Central memory CD8-positive, alpha-beta T cell (primary cell): ENCODE data around the gene C22orf15.
A peak's percentile ranks its signal among the peaks of the same experiment; 100 is the strongest.

Experiments used
- ATAC-seq: fragments of 150-1000 bp; cut with Tn5 transposase; replicated peaks from 2 replicates; pipeline ENCODE4 v1.10.0; 2022; ENCODE audit warnings: mild to moderate bottlenecking, moderate FRiP score, moderate number of reproducible peaks; ENCODE audit not compliant: poor library complexity, severe bottlenecking; ENCODE audit errors: extremely low read depth
- DNase-seq, 2 donors: peaks; one replicate each; pipeline ENCODE4 v3.0.0; 2021; ENCODE audit warnings: low spot score in 2 of 2
- H3K27ac Mint-ChIP-seq: one replicate; pipeline ENCODE4 v1.8.0; 2022; ENCODE audit warnings: low read depth, mild to moderate bottlenecking, moderate library complexity, mixed read lengths
- H3K27me3 Mint-ChIP-seq: one replicate; pipeline ENCODE4 v1.8.0; 2022; ENCODE audit warnings: mixed read lengths
- H3K36me3 Mint-ChIP-seq: one replicate; pipeline ENCODE4 v1.8.0; 2022; ENCODE audit warnings: mild to moderate bottlenecking, moderate library complexity, mixed read lengths; ENCODE audit not compliant: insufficient read depth
- H3K4me1 Mint-ChIP-seq: one replicate; pipeline ENCODE4 v1.8.0; 2022; ENCODE audit warnings: mixed read lengths
- H3K4me3 Mint-ChIP-seq: one replicate; pipeline ENCODE4 v1.8.0; 2022; ENCODE audit warnings: mild to moderate bottlenecking, moderate library complexity, mixed read lengths
- H3K9me3 Mint-ChIP-seq: one replicate; pipeline ENCODE4 v1.8.0; 2022; ENCODE audit warnings: mixed read lengths

C22orf15 gene

GRCh38 chr22:23769321-23769965, 6.7 kb downstream of the C22orf15 start:
- no peaks in the 10 kb centered on the region for H3K27me3 Mint-ChIP-seq
- H3K27ac Mint-ChIP-seq: no peak overlapping the region
- H3K9me3 Mint-ChIP-seq: no peaks in the 10 kb centered on the region
- no peak for DNase-seq
- peaks cover 19% of the 10 kb centered on the region for H3K4me1 Mint-ChIP-seq
- ATAC-seq: no peak
- H3K4me3 Mint-ChIP-seq: peak overlapping the region; percentile 81
- peaks cover 6% of the 10 kb centered on the region for H3K36me3 Mint-ChIP-seq

GRCh38 chr22:23772315-23772648, 9.5 kb downstream of the C22orf15 start:
- Mint-ChIP-seq H3K36me3 (peaks cover 4% of the 10 kb centered on the region), H3K27ac (no peak overlapping the region)

GRCh38 chr22:23772649-23773473, 10.1 kb downstream of the C22orf15 start, which contains the start of gene MMP11:
Gene MMP11 (plus strand): TSS chr22:23772849. CDS start chr22:23772871, 22 bp downstream.
- no peak for DNase-seq
- no peaks in the 10 kb centered on the region for H3K27me3 Mint-ChIP-seq
- peaks cover 4% of the 10 kb centered on the region for H3K36me3 Mint-ChIP-seq
- ATAC-seq: peak; percentile 57
- peak within 1 kb of the TSS; percentile 5 for H3K27ac Mint-ChIP-seq
- peak within 1 kb of the TSS; percentile 56 for H3K4me3 Mint-ChIP-seq
- peaks cover 9% of the 10 kb centered on the region for H3K4me1 Mint-ChIP-seq
- H3K9me3 Mint-ChIP-seq: no peaks in the 10 kb centered on the region

More at GRCh38 chr22:23772315-23772648, 9.5 kb downstream of the C22orf15 start:
- DNase-seq (no peak), ATAC-seq (no peak)
- H3K27me3 Mint-ChIP-seq: no peaks in the 10 kb centered on the region
- H3K9me3 Mint-ChIP-seq: no peaks in the 10 kb centered on the region
- H3K4me3 Mint-ChIP-seq: peak overlapping the region; percentile 56
- H3K4me1 Mint-ChIP-seq: peaks cover 9% of the 10 kb centered on the region

- peaks cover 9% of the 10 kb centered on the region for H3K4me1 Mint-ChIP-seq
- peaks cover 4% of the 10 kb centered on the region for H3K36me3 Mint-ChIP-seq
- H3K27me3 Mint-ChIP-seq: no peaks in the 10 kb centered on the region
- DNase-seq (no peak), ATAC-seq (no peak)
- H3K9me3 Mint-ChIP-seq: no peaks in the 10 kb centered on the region
- H3K27ac Mint-ChIP-seq: peak overlapping the region; percentile 5
- no peak overlapping the region for H3K4me3 Mint-ChIP-seq
Observed at GRCh38 chr22:23773483-23774113, 10.8 kb downstream of the C22orf15 start.

- H3K4me3 Mint-ChIP-seq: peak overlapping the region; percentile 56
- no peaks in the 10 kb centered on the region for H3K9me3 Mint-ChIP-seq
- no peak overlapping the region for H3K27ac Mint-ChIP-seq
- H3K27me3 Mint-ChIP-seq: no peaks in the 10 kb centered on the region
- ATAC-seq: no peak
- H3K36me3 Mint-ChIP-seq: peaks cover 4% of the 10 kb centered on the region
- H3K4me1 Mint-ChIP-seq: peaks cover 9% of the 10 kb centered on the region
- DNase-seq: no peak
Observed at GRCh38 chr22:23774114-23774921, 11.5 kb downstream of the C22orf15 start.

GRCh38 chr22:23774922-23775436, 12.2 kb downstream of the C22orf15 start:
- DNase-seq (no peak), ATAC-seq (no peak)
- H3K4me3 Mint-ChIP-seq: peak overlapping the region; percentile 56
- H3K36me3 Mint-ChIP-seq: peaks cover 2% of the 10 kb centered on the region
- no peaks in the 10 kb centered on the region for H3K9me3 Mint-ChIP-seq
- peaks cover 9% of the 10 kb centered on the region for H3K4me1 Mint-ChIP-seq
- H3K27ac Mint-ChIP-seq: no peak overlapping the region
- no peaks in the 10 kb centered on the region for H3K27me3 Mint-ChIP-seq

GRCh38 chr22:23775779-23776375, 13.1 kb downstream of the C22orf15 start:
- H3K36me3 Mint-ChIP-seq: peaks cover 2% of the 10 kb centered on the region
- DNase-seq: no peak
- no peaks in the 10 kb centered on the region for H3K27me3 Mint-ChIP-seq
- H3K27ac Mint-ChIP-seq: no peak overlapping the region
- ATAC-seq: no peak
- no peaks in the 10 kb centered on the region for H3K9me3 Mint-ChIP-seq
- H3K4me3 Mint-ChIP-seq: no peak overlapping the region
- peaks cover 8% of the 10 kb centered on the region for H3K4me1 Mint-ChIP-seq

GRCh38 chr22:23777776-23778576, 15.2 kb downstream of the C22orf15 start:
- no peaks in the 10 kb centered on the region for H3K9me3 Mint-ChIP-seq
- no peak overlapping the region for H3K27ac Mint-ChIP-seq
- no peaks in the 10 kb centered on the region for H3K36me3 Mint-ChIP-seq
- H3K4me1 Mint-ChIP-seq: no peaks in the 10 kb centered on the region
- no peak for ATAC-seq
- no peaks in the 10 kb centered on the region for H3K27me3 Mint-ChIP-seq
- DNase-seq: no peak
- no peak overlapping the region for H3K4me3 Mint-ChIP-seq

- Mint-ChIP-seq H3K27me3 (no peaks in the 10 kb centered on the region), H3K9me3 (no peaks in the 10 kb centered on the region), H3K4me3 (no peak overlapping the region), H3K27ac (no peak overlapping the region), H3K4me1 (no peaks in the 10 kb centered on the region), H3K36me3 (no peaks in the 10 kb centered on the region)
- no peak for DNase-seq
- ATAC-seq: no peak
Observed at GRCh38 chr22:23778577-23778900, 15.7 kb downstream of the C22orf15 start.

GRCh38 chr22:23779083-23779482, 16.3 kb downstream of the C22orf15 start:
- ATAC-seq (no peak), DNase-seq (no peak)
- H3K4me3 Mint-ChIP-seq: no peak overlapping the region
- no peaks in the 10 kb centered on the region for H3K36me3 Mint-ChIP-seq
- peaks cover under 1% of the 10 kb centered on the region for H3K4me1 Mint-ChIP-seq
- no peaks in the 10 kb centered on the region for H3K27me3 Mint-ChIP-seq
- H3K27ac Mint-ChIP-seq: no peak overlapping the region
- H3K9me3 Mint-ChIP-seq: no peaks in the 10 kb centered on the region

- H3K36me3 Mint-ChIP-seq: no peaks in the 10 kb centered on the region
- ATAC-seq (no peak), DNase-seq (no peak)
- H3K27ac Mint-ChIP-seq: no peak overlapping the region
- H3K4me1 Mint-ChIP-seq: peaks cover 5% of the 10 kb centered on the region
- H3K4me3 Mint-ChIP-seq: no peak overlapping the region
- H3K9me3 Mint-ChIP-seq: no peaks in the 10 kb centered on the region
- no peaks in the 10 kb centered on the region for H3K27me3 Mint-ChIP-seq
Observed at GRCh38 chr22:23779731-23780130, 16.9 kb downstream of the C22orf15 start.
